Neural progenitor cell (in vitro differentiated cells): ENCODE results near the gene DESI2. TPM values are rescaled to one million over a fixed set of nuclear protein-coding genes. Genes with fewer than 3 reads are reported as not detected.

Experiments
- DNase-seq: peaks from one replicate; pipeline ENCODE4 v3.0.0-alpha.2; 2016; ENCODE audit warnings: low spot score
- H2AFZ ChIP-seq: fragments of 200-600 bp; sonication (generic); replicated peaks from 2 replicates; pipeline ENCODE4 v1.6.1; 2016; ENCODE audit warnings: antibody characterized with exemption
- H3F3A ChIP-seq: fragments of 200-600 bp; sonication (generic); 2 replicates; pipeline ENCODE4 v1.6.1; 2016; ENCODE audit warnings: antibody characterized with exemption, low read depth
- H3K27ac ChIP-seq: fragments of 200-600 bp; sonication (generic); 2 replicates; pipeline ENCODE4 v1.5.1; 2016; ENCODE audit warnings: mild to moderate bottlenecking
- H3K27me3 ChIP-seq: fragments of 200-600 bp; sonication (generic); 2 replicates; pipeline ENCODE4 v1.6.1; 2016; ENCODE audit warnings: mild to moderate bottlenecking, moderate library complexity
- H3K36me3 ChIP-seq: fragments of 200-600 bp; sonication (generic); 2 replicates; pipeline ENCODE4 v1.5.1; 2016
- H3K4me1 ChIP-seq: fragments of 200-600 bp; sonication (generic); 2 replicates; pipeline ENCODE4 v1.6.1; 2016; ENCODE audit warnings: mixed run types
- H3K4me2 ChIP-seq: fragments of 200-600 bp; sonication (generic); 2 replicates; pipeline ENCODE4 v1.6.1; 2016
- H3K4me3 ChIP-seq: fragments of 200-600 bp; sonication (generic); 2 replicates; pipeline ENCODE4 v1.5.1; 2016
- H3K79me2 ChIP-seq: fragments of 200-600 bp; sonication (generic); 2 replicates; pipeline ENCODE4 v1.6.1; 2016; ENCODE audit warnings: low read depth
- H3K9ac ChIP-seq: fragments of 200-600 bp; sonication (generic); 2 replicates; pipeline ENCODE4 v1.6.1; 2016
- H3K9me3 ChIP-seq: fragments of 200-600 bp; sonication (generic); 2 replicates; pipeline ENCODE4 v1.5.1; 2016; ENCODE audit warnings: low read depth
- H4K20me1 ChIP-seq: fragments of 200-600 bp; sonication (generic); 2 replicates; pipeline ENCODE4 v1.6.1; 2016; ENCODE audit warnings: low read depth
- H3K27ac Mint-ChIP-seq: 3 replicates; pipeline ENCODE4 v1.8.0; 2021; ENCODE audit warnings: mixed read lengths
- H3K27me3 Mint-ChIP-seq: 2 replicates; pipeline ENCODE4 v1.8.0; 2022; ENCODE audit warnings: low read depth, mild to moderate bottlenecking, inconsistent platforms, moderate library complexity, mixed read lengths; ENCODE audit not compliant: insufficient read depth
- H3K36me3 Mint-ChIP-seq: 3 replicates; pipeline ENCODE4 v1.8.0; 2021; ENCODE audit warnings: mixed read lengths
- H3K4me1 Mint-ChIP-seq: 3 replicates; pipeline ENCODE4 v1.8.0; 2021; ENCODE audit warnings: mixed read lengths
- H3K4me3 Mint-ChIP-seq: 3 replicates; pipeline ENCODE4 v1.8.0; 2021; ENCODE audit warnings: mild to moderate bottlenecking, moderate library complexity, mixed read lengths
- H3K9me3 Mint-ChIP-seq: 3 replicates; pipeline ENCODE4 v1.8.0; 2020; ENCODE audit warnings: mixed read lengths
- EZH2 ChIP-seq: fragments of 200-600 bp; sonication (generic); IDR thresholded peaks from 2 replicates; pipeline ENCODE4 v1.6.1; 2017; ENCODE audit warnings: antibody characterized with exemption, mild to moderate bottlenecking, moderate library complexity
- EZH2phosphoT487 ChIP-seq: fragments of 200-600 bp; sonication (generic); IDR thresholded peaks from 2 replicates; pipeline ENCODE4 v1.6.1; 2017; ENCODE audit warnings: antibody characterized with exemption
- total RNA-seq: library from RNA; depleted of rRNA; stranded (reverse); fragments of >200 nt; gene quantifications from 2 replicates; pipeline ENCODE4 v1.2.3, GENCODE V29; 2015; ENCODE audit warnings: low replicate concordance
- TF ChIP-seq, protein P1 (sequence below): fragments of 200-600 bp; sonication (generic); IDR thresholded peaks from 2 replicates; pipeline ENCODE4 v1.5.1; 2017; ENCODE audit warnings: antibody characterized with exemption, mild to moderate bottlenecking

Gene DESI2
- total RNA-seq, 1 donor from 2014 or later = 110 TPM

DNA sequence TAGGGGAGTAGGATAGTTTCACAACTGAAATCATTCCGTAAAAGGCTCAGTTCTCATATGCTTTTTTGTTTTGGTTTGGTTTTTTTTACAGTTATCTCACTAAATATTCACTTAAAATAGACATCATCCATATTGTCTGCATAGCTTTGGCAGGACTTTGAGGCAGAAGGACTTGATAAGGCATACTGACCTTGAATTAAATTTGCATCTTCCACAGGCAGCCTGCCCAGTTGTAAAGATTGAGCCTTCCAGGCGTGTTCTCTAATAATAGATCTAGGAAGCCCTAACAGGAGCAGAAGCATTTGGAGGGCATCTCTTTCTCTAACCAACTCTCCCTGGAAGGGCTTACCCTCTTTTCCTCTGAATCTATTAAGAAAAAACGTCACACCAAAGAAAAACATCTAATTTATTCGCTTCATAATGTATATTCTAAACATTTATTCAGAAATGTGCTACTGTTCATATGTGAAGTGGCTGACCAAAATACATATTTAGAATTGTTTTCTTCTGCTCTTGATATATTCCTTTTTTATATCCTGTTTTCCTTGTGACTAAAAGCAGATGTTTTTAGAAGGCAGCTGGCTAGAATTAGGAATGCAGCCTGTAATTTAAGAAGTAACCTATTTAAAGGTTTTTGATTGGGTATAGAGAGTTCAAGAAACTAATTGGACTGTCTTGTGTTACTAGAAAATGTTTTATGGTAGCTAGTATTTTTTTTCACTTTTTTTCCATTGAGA lies 20.2 kb downstream of the DESI2 start:
- Histone ChIP-seq H3F3A (no peaks in the 10 kb centered on the region), H4K20me1 (no peaks in the 10 kb centered on the region), H3K79me2 (peaks cover 91% of the 10 kb centered on the region), H2AFZ (no peak overlapping the region), H3K4me2 (no peak overlapping the region), H3K4me1 (no peaks in the 10 kb centered on the region), H3K27ac (no peak overlapping the region), H3K4me3 (no peak overlapping the region), H3K9me3 (no peaks in the 10 kb centered on the region), H3K27me3 (no peaks in the 10 kb centered on the region), H3K9ac (no peak overlapping the region), H3K36me3 (no peaks in the 10 kb centered on the region)
- DNase-seq = no peak
- Mint-ChIP-seq H3K4me1 (no peaks in the 10 kb centered on the region), H3K4me3 (no peak overlapping the region), H3K36me3 (peaks cover 50% of the 10 kb centered on the region), H3K27ac (no peak overlapping the region), H3K9me3 (peaks cover 16% of the 10 kb centered on the region), H3K27me3 (no peaks in the 10 kb centered on the region)
- TF ChIP-seq, protein P1, sequence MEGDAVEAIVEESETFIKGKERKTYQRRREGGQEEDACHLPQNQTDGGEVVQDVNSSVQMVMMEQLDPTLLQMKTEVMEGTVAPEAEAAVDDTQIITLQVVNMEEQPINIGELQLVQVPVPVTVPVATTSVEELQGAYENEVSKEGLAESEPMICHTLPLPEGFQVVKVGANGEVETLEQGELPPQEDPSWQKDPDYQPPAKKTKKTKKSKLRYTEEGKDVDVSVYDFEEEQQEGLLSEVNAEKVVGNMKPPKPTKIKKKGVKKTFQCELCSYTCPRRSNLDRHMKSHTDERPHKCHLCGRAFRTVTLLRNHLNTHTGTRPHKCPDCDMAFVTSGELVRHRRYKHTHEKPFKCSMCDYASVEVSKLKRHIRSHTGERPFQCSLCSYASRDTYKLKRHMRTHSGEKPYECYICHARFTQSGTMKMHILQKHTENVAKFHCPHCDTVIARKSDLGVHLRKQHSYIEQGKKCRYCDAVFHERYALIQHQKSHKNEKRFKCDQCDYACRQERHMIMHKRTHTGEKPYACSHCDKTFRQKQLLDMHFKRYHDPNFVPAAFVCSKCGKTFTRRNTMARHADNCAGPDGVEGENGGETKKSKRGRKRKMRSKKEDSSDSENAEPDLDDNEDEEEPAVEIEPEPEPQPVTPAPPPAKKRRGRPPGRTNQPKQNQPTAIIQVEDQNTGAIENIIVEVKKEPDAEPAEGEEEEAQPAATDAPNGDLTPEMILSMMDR = no peak
- no peak for TF ChIP-seq EZH2
- no peak for TF ChIP-seq EZH2phosphoT487

DNA sequence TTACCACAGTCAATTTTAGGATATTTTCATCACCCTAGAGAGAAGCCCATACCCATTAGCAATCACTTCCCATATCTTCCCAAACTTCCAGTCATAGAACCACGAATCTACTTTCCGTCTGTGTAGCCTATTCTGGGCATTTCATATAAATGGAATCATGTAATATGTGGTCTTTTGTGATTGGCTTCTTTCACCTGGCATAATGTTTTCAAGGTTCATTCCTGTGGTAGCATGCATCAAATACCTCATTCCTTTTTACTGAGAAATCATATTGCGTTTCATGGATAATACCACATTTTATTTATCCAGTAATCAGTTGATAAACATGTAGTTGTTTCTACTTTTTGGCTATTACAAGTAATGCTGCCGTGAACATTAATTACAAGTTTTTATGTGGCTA lies 21.5 kb downstream of the DESI2 start:
- Histone ChIP-seq H3K9ac (no peak overlapping the region), H3K4me3 (no peak overlapping the region), H2AFZ (no peak overlapping the region), H3K4me2 (no peak overlapping the region), H3F3A (no peaks in the 10 kb centered on the region), H3K27me3 (no peaks in the 10 kb centered on the region), H4K20me1 (no peaks in the 10 kb centered on the region), H3K9me3 (no peaks in the 10 kb centered on the region), H3K4me1 (no peaks in the 10 kb centered on the region), H3K36me3 (no peaks in the 10 kb centered on the region), H3K79me2 (peaks cover 91% of the 10 kb centered on the region), H3K27ac (no peak overlapping the region)
- Mint-ChIP-seq H3K27ac (no peak overlapping the region), H3K9me3 (peaks cover 16% of the 10 kb centered on the region), H3K36me3 (peaks cover 53% of the 10 kb centered on the region), H3K4me1 (no peaks in the 10 kb centered on the region), H3K4me3 (no peak overlapping the region), H3K27me3 (no peaks in the 10 kb centered on the region)
- no peak for DNase-seq
- TF ChIP-seq EZH2phosphoT487 (no peak), EZH2 (no peak)
- TF ChIP-seq, protein P1 = no peak

DNA sequence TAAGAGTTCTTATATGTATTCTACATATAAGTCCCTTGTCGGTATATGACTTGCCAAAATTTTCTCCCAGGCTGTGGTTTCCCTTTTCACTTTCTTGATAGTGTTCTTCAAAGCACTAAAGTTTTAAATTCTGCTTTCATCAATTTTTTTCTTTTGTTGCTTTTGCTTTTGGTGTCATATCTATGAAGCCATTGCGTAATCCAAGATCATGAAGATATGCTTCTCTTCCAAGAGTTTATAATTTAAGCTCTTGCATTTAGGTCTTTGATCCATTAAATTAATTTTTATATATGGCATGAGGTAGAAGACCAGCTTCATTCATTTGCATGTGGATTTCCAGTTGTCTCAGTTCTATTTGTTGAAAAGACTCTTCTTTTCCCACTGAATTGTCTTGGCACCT lies 22.2 kb downstream of the DESI2 start:
- no peaks in the 10 kb centered on the region for H3K27me3 ChIP-seq

More for the DNA sequence above, 22.2 kb downstream of the DESI2 start:
- Mint-ChIP-seq H3K27me3 (no peaks in the 10 kb centered on the region), H3K36me3 (peaks cover 51% of the 10 kb centered on the region), H3K4me1 (no peaks in the 10 kb centered on the region), H3K9me3 (peaks cover 16% of the 10 kb centered on the region), H3K4me3 (no peak overlapping the region), H3K27ac (no peak overlapping the region)
- H3K36me3 ChIP-seq = no peaks in the 10 kb centered on the region
- H3K4me3 ChIP-seq = no peak overlapping the region
- H3F3A ChIP-seq = no peaks in the 10 kb centered on the region
- no peaks in the 10 kb centered on the region for H3K9me3 ChIP-seq
- H3K79me2 ChIP-seq = peaks cover 95% of the 10 kb centered on the region
- TF ChIP-seq, protein P1 = no peak
- TF ChIP-seq EZH2phosphoT487 = no peak
- TF ChIP-seq EZH2 = no peak
- H3K9ac ChIP-seq = no peak overlapping the region
- H2AFZ ChIP-seq = no peak overlapping the region
- no peak overlapping the region for H3K4me2 ChIP-seq
- H3K4me1 ChIP-seq = no peaks in the 10 kb centered on the region
- DNase-seq = no peak
- H4K20me1 ChIP-seq = no peaks in the 10 kb centered on the region
- no peak overlapping the region for H3K27ac ChIP-seq
